CD14-positive monocyte (primary cell): ENCODE data around the gene ERFE. TPM values are rescaled to one million over a fixed set of nuclear protein-coding genes. Genes with fewer than 3 reads are reported as not detected.

Source experiments
- DNase-seq, 3 donors: peaks; one replicate each; pipeline ENCODE4 v3.0.0-alpha.2; 2011 to 2022
- H2AFZ ChIP-seq: 2 replicates; pipeline ENCODE4 v1.6.0; 2012; ENCODE audit warnings: mild to moderate bottlenecking, low read depth, low read length, inconsistent platforms; ENCODE audit not compliant: insufficient read depth, poor library complexity, severe bottlenecking
- H3K27ac ChIP-seq, 2 donors: 1 replicate in 1 of 2; 2 replicates in 1 of 2; pipeline ENCODE4 v1.5.1; 2012 to 2013; ENCODE audit warnings: low read length in 2 of 2, control low read depth in 1 of 2, inconsistent platforms in 1 of 2, low read depth in 1 of 2, mild to moderate bottlenecking in 1 of 2
- H3K27me3 ChIP-seq, 2 donors: one replicate each; pipeline versions ENCODE4 v1.6.0 to v1.6.1; 2011 to 2013; ENCODE audit warnings: low read length in 2 of 2; ENCODE audit not compliant: control insufficient read depth in 2 of 2, insufficient read depth in 2 of 2
- H3K36me3 ChIP-seq, 2 donors: replicated peaks in 1 of 2; 1 replicate in 1 of 2; 2 replicates in 1 of 2; pipeline versions ENCODE4 v1.5.1 to v1.6.1; 2012 to 2013; ENCODE audit warnings: low read length in 2 of 2, control low read depth in 1 of 2, inconsistent platforms in 1 of 2, mild to moderate bottlenecking in 1 of 2; ENCODE audit not compliant: insufficient read depth in 2 of 2, control insufficient read depth in 1 of 2
- H3K4me1 ChIP-seq, 2 donors: 1 replicate in 1 of 2; 2 replicates in 1 of 2; pipeline versions ENCODE4 v1.5.1 to v1.6.1; 2012 to 2013; ENCODE audit warnings: low read length in 2 of 2, control low read depth in 1 of 2, inconsistent platforms in 1 of 2, mild to moderate bottlenecking in 1 of 2, moderate library complexity in 1 of 2; ENCODE audit not compliant: insufficient read depth in 2 of 2, control insufficient read depth in 1 of 2
- H3K4me2 ChIP-seq: replicated peaks from 2 replicates; pipeline ENCODE3; 2012; ENCODE audit warnings: low read length, moderate library complexity, mild to moderate bottlenecking; ENCODE audit not compliant: poor library complexity, severe bottlenecking; ENCODE audit errors: extremely low read depth
- H3K4me3 ChIP-seq, 3 experiments: fragments of 200-600 bp in 1 of 3; sonication (generic) in 1 of 3; replicated peaks in 1 of 3; 1 replicate in 2 of 3; 2 replicates in 1 of 3; pipeline ENCODE4 v1.5.1; 2011 to 2013; ENCODE audit warnings: low read length in 3 of 3, mild to moderate bottlenecking in 3 of 3, control low read depth in 2 of 3, low read depth in 2 of 3, inconsistent platforms in 1 of 3, moderate library complexity in 1 of 3
- H3K79me2 ChIP-seq: 2 replicates; pipeline ENCODE4 v1.6.0; 2012; ENCODE audit warnings: mild to moderate bottlenecking, control low read depth, inconsistent platforms, low read length, moderate library complexity; ENCODE audit not compliant: insufficient read depth
- H3K9ac ChIP-seq: 2 replicates; pipeline ENCODE4 v1.6.0; 2017; ENCODE audit warnings: low read length, mild to moderate bottlenecking; ENCODE audit not compliant: insufficient read depth, poor library complexity, severe bottlenecking
- H3K9me3 ChIP-seq, 2 donors: replicated peaks in 1 of 2; 1 replicate in 1 of 2; 2 replicates in 1 of 2; pipeline versions ENCODE4 v1.5.1 to v1.6.1; 2012 to 2013; ENCODE audit warnings: low read length in 2 of 2, control low read depth in 1 of 2; ENCODE audit not compliant: control insufficient read depth in 1 of 2, insufficient read depth in 1 of 2
- H4K20me1 ChIP-seq: 2 replicates; pipeline ENCODE4 v1.6.0; 2012; ENCODE audit warnings: mild to moderate bottlenecking, low read length, control low read depth, moderate library complexity; ENCODE audit not compliant: insufficient read depth
- H3K27ac Mint-ChIP-seq, 7 donors: one replicate each; pipeline ENCODE4 v1.8.0; 2020; ENCODE audit warnings: mild to moderate bottlenecking in 7 of 7, mixed read lengths in 7 of 7, moderate library complexity in 6 of 7, inconsistent platforms in 2 of 7
- H3K27me3 Mint-ChIP-seq, 3 donors: one replicate each; pipeline ENCODE4 v1.8.0; 2021 to 2022; ENCODE audit warnings: low read depth in 3 of 3, mild to moderate bottlenecking in 3 of 3, mixed read lengths in 3 of 3, moderate library complexity in 3 of 3, inconsistent platforms in 1 of 3
- H3K36me3 Mint-ChIP-seq, 2 donors: one replicate each; pipeline ENCODE4 v1.8.0; 2020; ENCODE audit warnings: mixed read lengths in 2 of 2, inconsistent platforms in 1 of 2, mild to moderate bottlenecking in 1 of 2
- H3K4me1 Mint-ChIP-seq: one replicate; pipeline ENCODE4 v1.8.0; 2020; ENCODE audit warnings: mild to moderate bottlenecking, mixed read lengths
- H3K4me3 Mint-ChIP-seq, 2 donors: one replicate each; pipeline ENCODE4 v1.8.0; 2020; ENCODE audit warnings: mild to moderate bottlenecking in 2 of 2, mixed read lengths in 2 of 2, moderate library complexity in 1 of 2
- H3K9me3 Mint-ChIP-seq, 7 donors: one replicate each; pipeline ENCODE4 v1.8.0; 2020 to 2022; ENCODE audit warnings: mixed read lengths in 7 of 7, mild to moderate bottlenecking in 6 of 7, moderate library complexity in 6 of 7, inconsistent platforms in 2 of 7
- WGBS: methylation state at CpG from one replicate; pipeline ENCODE4 v1.1.5; 2013; ENCODE audit warnings: missing lambda C conversion rate; ENCODE audit not compliant: insufficient coverage; 5-methylcytosine and 5-hydroxymethylcytosine counted together
- intact Hi-C, 2 donors: fragments of 100-400 bp; cut with micrococcal nuclease; formaldehyde crosslinking; loops; one replicate each; pipeline versions ENCODE4 v1.15.0 to v1.15.1; 2023
- polyA plus RNA-seq, 3 donors: library from polyadenylated mRNA; depleted of rRNA in 1 of 3; unstranded in 2 of 3; stranded (reverse) in 1 of 3; fragments of 300-500 nt in 2 of 3; fragments of >200 nt in 1 of 3; fragmentation: Illumina TruSeq in 2 of 3; gene quantifications; 1 replicate in 2 of 3; 2 replicates in 1 of 3; pipeline ENCODE4 v1.2.3, GENCODE V29; 2012 to 2021
- TF ChIP-seq, protein P1 (sequence below): fragments of 200-600 bp; IDR thresholded peaks from one replicate; pipeline ENCODE4 v1.8.0; 2022; ENCODE audit warnings: antibody characterized with exemption, mild to moderate bottlenecking

The ERFE gene
- polyA plus RNA-seq, 3 donors, result not detected

DNA sequence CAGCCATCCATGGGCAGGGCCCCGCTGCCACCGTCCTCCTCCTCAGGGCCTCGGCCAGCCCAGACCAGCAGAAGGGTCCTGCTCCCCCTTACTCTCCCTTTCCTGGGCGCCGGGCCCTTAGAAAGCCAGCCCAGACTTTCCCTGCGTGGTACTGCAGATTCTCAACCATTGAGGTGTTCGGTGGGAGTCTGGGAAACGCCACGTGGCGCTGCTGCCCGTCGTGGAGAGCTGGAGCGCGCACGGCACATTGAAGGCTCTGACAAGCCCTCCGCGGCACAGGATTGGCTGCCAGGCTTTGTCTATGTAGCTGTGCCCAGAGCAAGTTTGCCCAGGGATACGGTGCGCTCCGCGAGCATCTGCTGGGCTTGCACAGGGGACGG lies 30.7 kb upstream of the ERFE start:
- H3K4me1 Mint-ChIP-seq, result peaks cover under 1% of the 10 kb centered on the region
- H3K27me3 Mint-ChIP-seq, result peaks cover 0 to 1% (median 0%) of the 10 kb centered on the region in 3 donors
- H3K36me3 Mint-ChIP-seq, result no peaks in the 10 kb centered on the region
- Histone ChIP-seq H3K36me3 (no peaks in the 10 kb centered on the region), H3K27me3 (no peaks in the 10 kb centered on the region), H3K9ac (no peak overlapping the region), H3K4me1 (peaks cover 0 to 3% of the 10 kb centered on the region in 2 donors), H3K9me3 (no peaks in the 10 kb centered on the region), H3K79me2 (no peaks in the 10 kb centered on the region), H3K4me2 (no peak overlapping the region), H4K20me1 (no peaks in the 10 kb centered on the region), H3K4me3 (no peak overlapping the region), H3K27ac (no peak overlapping the region), H2AFZ (no peak overlapping the region)
- H3K27ac Mint-ChIP-seq, result no peak overlapping the region
- TF ChIP-seq, protein P1, sequence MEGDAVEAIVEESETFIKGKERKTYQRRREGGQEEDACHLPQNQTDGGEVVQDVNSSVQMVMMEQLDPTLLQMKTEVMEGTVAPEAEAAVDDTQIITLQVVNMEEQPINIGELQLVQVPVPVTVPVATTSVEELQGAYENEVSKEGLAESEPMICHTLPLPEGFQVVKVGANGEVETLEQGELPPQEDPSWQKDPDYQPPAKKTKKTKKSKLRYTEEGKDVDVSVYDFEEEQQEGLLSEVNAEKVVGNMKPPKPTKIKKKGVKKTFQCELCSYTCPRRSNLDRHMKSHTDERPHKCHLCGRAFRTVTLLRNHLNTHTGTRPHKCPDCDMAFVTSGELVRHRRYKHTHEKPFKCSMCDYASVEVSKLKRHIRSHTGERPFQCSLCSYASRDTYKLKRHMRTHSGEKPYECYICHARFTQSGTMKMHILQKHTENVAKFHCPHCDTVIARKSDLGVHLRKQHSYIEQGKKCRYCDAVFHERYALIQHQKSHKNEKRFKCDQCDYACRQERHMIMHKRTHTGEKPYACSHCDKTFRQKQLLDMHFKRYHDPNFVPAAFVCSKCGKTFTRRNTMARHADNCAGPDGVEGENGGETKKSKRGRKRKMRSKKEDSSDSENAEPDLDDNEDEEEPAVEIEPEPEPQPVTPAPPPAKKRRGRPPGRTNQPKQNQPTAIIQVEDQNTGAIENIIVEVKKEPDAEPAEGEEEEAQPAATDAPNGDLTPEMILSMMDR, result no peak
- WGBS, result 95% methylated on average over 17 of the region's 22 CpGs
- DNase-seq, result no peak
- H3K9me3 Mint-ChIP-seq, result no peaks in the 10 kb centered on the region
- intact Hi-C loops, result no loop called here
- no peak overlapping the region for H3K4me3 Mint-ChIP-seq

DNA sequence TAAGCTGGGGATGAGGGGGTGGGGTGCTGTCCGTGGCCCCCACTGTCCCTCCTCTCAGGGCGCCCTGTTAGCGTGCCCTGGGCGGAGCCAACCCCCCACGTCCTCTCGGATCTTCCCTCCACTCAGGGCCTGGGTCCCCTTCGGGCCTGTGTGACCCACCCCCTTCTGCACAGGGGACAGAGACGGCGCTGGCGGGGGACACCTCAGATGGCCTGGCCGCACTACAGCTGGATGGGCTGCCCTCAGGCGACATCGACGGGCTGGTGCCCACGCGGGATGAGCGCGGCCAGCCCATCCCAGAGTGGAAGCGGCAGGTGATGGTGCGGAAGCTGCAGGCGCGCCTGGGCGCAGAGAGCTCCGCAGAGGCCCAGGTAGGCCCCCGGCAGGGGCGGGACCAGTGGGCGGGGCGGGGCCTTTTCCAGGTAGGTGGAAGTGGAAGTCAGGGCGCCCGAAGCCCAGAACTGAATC lies 30.2 kb upstream of the ERFE start:
- TF ChIP-seq, protein P1, result no peak
- H3K36me3 ChIP-seq, result no peaks in the 10 kb centered on the region
- no peak overlapping the region for H3K4me2 ChIP-seq
- peaks cover 5% of the 10 kb centered on the region for H3K4me1 Mint-ChIP-seq
- H3K36me3 Mint-ChIP-seq, result no peaks in the 10 kb centered on the region
- peaks cover 0 to 2% (median 1%) of the 10 kb centered on the region in 3 donors for H3K27me3 Mint-ChIP-seq
- H3K9me3 ChIP-seq, result no peaks in the 10 kb centered on the region
- no peak overlapping the region for H2AFZ ChIP-seq
- H3K27me3 ChIP-seq, result no peaks in the 10 kb centered on the region
- no peak overlapping the region for H3K27ac Mint-ChIP-seq
- intact Hi-C loops, result no loop called here
- H3K79me2 ChIP-seq, result no peaks in the 10 kb centered on the region
- DNase-seq, result no peak
- peaks cover 0 to 3% of the 10 kb centered on the region in 2 donors for H3K4me1 ChIP-seq
- no peak overlapping the region for H3K4me3 Mint-ChIP-seq
- H3K9ac ChIP-seq, result no peak overlapping the region
- no peaks in the 10 kb centered on the region for H4K20me1 ChIP-seq
- H3K9me3 Mint-ChIP-seq, result no peaks in the 10 kb centered on the region
- no peak overlapping the region for H3K27ac ChIP-seq
- H3K4me3 ChIP-seq, result no peak overlapping the region
- WGBS, result 64% methylated on average over 21 of the region's 30 CpGs
